Measurements from ENCODE around the gene SEH1L. TPM values are rescaled to one million over a fixed set of nuclear protein-coding genes. Genes with fewer than 3 reads are reported as not detected.

Gene SEH1L
- total and polyA plus RNA-seq, 10 of the 15 experiments (the other 5 are each of a cell fraction or from before 2014, with no cell fraction given), result 27.5 to 109 (median 52.8) TPM

GRCh38 chr18:12906773-12907172 lies 41.0 kb upstream of the SEH1L start (continued):
- TF ChIP-seq IRF3 (IDR thresholded peaks at IDR 0.05) (no peak), HDAC6 (IDR thresholded peaks at IDR 0.05; ENCODE audit: unreplicated experiment) (no peak), TAF1 (IDR thresholded peaks at IDR 0.05; ENCODE audit: borderline replicate concordance, low read depth, low read length) (no peak), JUND (IDR thresholded peaks at IDR 0.05; ENCODE audit: low read depth, low read length) (no peak), IKZF1 (conservative IDR thresholded peaks at IDR 0.05) (no peak), SREBF2 (IDR thresholded peaks at IDR 0.05; ENCODE audit: low read length) (no peak)

- ATAC-seq (no peak), FAIRE-seq (no peak), DNase-seq (ENCODE audit: low read depth, low spot score) (no peak)
- H3K79me2 ChIP-seq (ENCODE audit: control insufficient read depth, insufficient read depth, low read length), result no peaks in the 10 kb centered on the region
- H3K9me3 ChIP-seq (replicated peaks; ENCODE audit: control insufficient read depth, insufficient read depth, low read length), result no peaks in the 10 kb centered on the region; the same call in 2 of the 3 replicates
- H3K4me3 ChIP-seq, result no peak overlapping the region
- intact Hi-C loops (cut with micrococcal nuclease; ENCODE audit: unreplicated experiment), result no loop called here
- ChIA-PET POLR2A (interaction anchor here (1.0 kb wide), 1 partner anchor 16 kb away, joined by 3 read pairs; no protein-coding TSS in a partner anchor), RAD21 (ENCODE audit: unreplicated experiment) (no interaction called here), CTCF (no interaction called here), SMC1A (ENCODE audit: uncharacterized antibody, unreplicated experiment) (interaction anchor here (0.9 kb wide), 1 partner anchor 8 kb away, joined by 3 read pairs; no protein-coding TSS in a partner anchor)
- H4K20me1 ChIP-seq (ENCODE audit: control insufficient read depth, insufficient read depth), result no peaks in the 10 kb centered on the region; the same call in 1 of the 2 replicates
- H3K27me3 ChIP-seq (replicated peaks in 1 of 2; ENCODE audit: control insufficient read depth in 2 of 2, insufficient read depth in 2 of 2, low read length in 1 of 2), result peaks cover 1 to 2% of the 10 kb centered on the region in 2 experiments; a peak in 3 of 4 replicates
- in situ Hi-C loops (cut with MboI), result no loop called here
- H2AFZ ChIP-seq (ENCODE audit: control insufficient read depth, low read depth, low read length), result no peak overlapping the region
- H3K27ac ChIP-seq (ENCODE audit: control insufficient read depth, insufficient read depth), result no peak overlapping the region
- H3K9ac ChIP-seq (ENCODE audit: control insufficient read depth, insufficient read depth, low read length), result no peak overlapping the region
- 31% methylated on average over 8 of the region's 8 CpGs for WGBS (ENCODE audit: insufficient coverage, insufficient replicate concordance, low lambda C conversion rate, missing lambda C conversion rate)
- TF ChIP-seq ZBTB33 (IDR thresholded peaks at IDR 0.05) (no peak), USF2 (IDR thresholded peaks at IDR 0.05; ENCODE audit: borderline replicate concordance, low read depth, low read length) (no peak), STAT3 (IDR thresholded peaks at IDR 0.05; ENCODE audit: low read depth, low read length) (no peak), ATF3 (IDR thresholded peaks at IDR 0.05; ENCODE audit: borderline replicate concordance, extremely low read depth, low read depth, low read length) (no peak)
- H3K4me1 ChIP-seq (ENCODE audit: control insufficient read depth, insufficient read depth, low read length), result no peaks in the 10 kb centered on the region; the same call in 1 of the 2 replicates
- no peaks in the 10 kb centered on the region for H3K36me3 ChIP-seq (ENCODE audit: control insufficient read depth in 2 of 2, insufficient read depth in 2 of 2, low read length in 1 of 2)
- no peak overlapping the region for H3K4me2 ChIP-seq (ENCODE audit: control insufficient read depth, insufficient read depth)
- no TSS peak for BruUV-seq (replicated peaks)
Observed at GRCh38 chr18:12907258-12907925, 40.4 kb upstream of the SEH1L start.
